Measurements from ENCODE around the gene RFWD3. TPM values are rescaled to one million over a fixed set of nuclear protein-coding genes. Genes with fewer than 3 reads are reported as not detected.
A peak's percentile ranks its signal among the peaks of the same experiment; 100 is the strongest.

The RFWD3 gene
- total RNA-seq, 1 donor from 2014 or later, result 26.1 TPM

DNA sequence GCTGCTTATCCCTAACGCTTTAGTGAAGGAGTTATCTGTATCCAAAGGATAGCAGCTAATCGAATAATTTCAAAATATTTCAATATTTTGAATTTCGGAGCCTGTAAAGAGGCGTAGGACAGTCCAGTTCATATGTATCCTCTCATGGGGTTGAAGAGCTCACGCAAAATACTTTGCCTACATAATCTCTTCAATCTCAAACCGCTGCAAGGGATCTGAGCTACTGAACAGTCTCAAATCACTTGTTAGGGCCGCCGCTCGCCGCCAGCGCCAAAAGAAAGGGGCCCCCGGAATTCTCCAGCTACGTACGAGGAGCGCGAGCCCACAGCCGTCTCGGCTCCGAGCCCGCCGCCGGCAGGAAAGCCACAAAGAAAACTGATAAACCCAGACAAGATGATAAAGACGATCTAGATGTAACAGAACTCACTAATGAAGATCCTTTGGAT is 601 bp upstream of the RFWD3 start:
- peak; percentile 7 for DNase-seq (ENCODE audit: low read depth)

DNA sequence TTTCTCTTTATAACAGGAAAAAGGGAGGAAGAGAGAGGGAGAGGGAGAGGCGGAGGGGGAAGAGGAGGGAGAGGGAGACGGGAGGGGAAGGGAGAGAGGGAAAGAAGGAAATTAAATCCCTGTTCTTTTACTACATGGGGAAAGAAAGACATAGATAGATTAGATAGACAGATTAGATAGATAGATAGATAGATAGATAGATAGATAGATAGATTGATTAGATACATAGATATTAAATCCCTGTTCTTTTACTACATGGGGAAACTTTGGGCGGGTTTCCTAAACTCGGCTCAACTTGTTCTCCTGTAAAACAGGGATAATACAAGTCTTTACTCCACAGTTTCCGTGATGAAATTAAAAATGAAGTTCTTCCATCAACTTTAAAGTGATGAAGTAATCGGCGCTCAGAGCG is 661 bp downstream of the RFWD3 start:
- no peak for DNase-seq (ENCODE audit: low read depth)

DNA sequence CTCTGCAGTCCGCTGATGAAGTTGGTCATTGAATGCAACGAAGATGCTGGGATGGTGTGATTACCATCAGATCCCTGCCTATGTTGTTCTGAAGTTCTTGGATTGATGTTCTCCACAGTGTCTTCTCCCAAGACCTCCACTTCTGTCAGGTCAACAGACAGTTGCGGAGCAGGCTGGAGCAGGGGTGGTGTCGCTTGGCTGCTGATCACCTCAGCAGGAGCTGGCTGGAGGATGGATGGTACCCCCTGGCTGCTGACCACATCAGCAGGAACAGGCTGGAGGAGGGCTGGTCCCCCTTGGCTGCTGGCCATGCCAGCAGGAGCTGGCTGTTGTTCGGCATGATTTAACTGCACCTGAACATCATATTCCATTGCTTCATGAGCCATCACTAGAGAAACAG is 5.6 kb downstream of the RFWD3 start:
- no peak for DNase-seq (ENCODE audit: low read depth)

DNA sequence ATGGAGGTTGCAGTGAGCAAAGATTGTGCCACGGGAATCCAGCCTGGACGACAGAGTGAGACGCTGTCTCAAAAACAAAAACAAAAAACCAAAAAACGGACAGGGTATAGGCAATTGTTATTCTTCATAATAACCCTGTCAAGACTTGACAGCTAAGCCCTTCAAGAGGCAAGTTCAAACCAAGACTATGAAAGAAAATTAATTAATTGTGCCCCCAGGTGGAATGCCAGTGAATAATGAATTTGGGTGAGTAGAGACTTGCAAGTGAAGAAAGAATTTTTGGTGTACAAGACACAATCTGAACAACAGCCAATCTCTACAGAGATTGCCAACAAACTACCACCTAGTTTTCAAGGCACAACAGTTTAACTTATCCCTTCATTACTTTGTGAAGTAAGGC is 6.3 kb downstream of the RFWD3 start:
- no peak for DNase-seq (ENCODE audit: low read depth)

DNA sequence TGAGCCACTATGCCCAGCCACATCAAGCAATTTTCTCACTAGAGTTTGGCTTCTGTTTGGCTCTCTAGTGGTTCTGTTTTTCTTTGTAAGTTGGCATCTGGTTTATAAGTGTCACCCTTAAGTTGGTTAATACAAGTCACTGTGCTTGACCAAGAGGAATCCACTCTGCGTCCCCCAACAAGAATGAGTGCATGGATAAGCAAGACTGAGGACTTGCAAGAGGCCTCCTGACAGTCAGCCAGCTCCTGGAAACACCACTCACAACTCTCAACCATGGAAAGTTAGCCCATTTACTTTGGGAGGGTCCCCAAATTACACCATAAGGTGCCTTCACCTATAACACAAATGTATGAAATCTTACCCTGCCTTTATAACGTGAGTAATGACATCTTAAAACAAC is 7.6 kb downstream of the RFWD3 start:
- DNase-seq (ENCODE audit: low read depth), result no peak

DNA sequence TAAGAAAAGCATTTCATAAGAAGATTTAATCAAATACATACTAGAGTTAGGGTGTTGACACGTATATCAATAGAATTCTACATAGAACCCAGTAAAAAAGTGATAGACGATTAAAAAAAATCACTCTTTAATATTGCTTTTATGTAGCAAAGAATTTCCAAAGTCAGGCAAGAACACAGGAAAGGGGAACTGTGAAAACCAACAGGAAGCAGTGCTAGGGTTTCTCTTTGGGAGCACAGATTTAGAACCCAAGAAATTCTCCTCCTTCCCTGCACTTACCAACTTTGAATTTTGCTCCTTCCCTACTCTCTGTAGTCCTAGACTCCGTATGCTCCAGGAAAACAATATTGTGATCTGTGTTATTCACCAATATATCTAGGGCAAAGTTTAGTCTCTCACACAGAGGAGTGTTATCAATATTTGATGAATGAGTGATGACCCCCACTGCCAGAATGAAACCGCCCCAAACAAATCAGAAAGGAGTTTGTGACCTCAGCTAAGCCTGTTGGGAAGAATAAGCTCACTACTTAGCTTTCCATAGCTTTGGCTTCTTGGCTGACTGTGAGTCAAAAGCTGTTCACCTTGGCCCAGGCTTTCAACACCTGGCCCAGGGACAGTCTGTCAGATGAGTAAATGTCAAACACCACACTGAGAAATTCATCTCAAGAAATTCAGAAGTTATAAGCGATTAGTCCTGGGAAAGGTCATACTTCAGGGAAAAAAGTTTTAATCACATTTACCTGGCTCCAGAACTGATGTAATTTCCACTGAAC is 8.6 kb downstream of the RFWD3 start:
- DNase-seq (ENCODE audit: low read depth), result no peak

DNA sequence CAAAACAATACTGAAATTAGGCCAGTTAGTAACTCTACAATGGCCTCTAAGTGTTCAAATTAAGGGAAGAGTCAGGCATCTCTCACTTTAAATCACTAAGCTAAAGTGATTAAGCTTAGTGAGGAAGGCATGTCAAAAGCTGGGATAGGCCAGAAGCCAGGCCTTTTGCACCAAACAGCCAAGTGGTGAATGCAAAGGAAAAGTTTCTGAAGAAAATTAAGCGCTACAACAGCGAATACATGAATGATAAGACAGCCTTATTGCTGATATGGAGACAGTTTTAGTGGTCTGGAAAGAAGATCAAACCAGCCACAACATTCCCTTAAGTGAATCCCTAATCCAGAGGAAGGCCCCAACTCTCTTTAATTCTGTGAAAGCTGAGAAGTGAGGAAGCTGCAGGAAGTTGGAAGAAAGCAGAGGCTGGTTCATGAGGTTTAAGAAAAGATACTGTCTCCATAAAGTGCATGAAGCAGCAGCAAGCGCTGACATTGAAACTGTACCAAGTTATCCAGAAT is 12.1 kb downstream of the RFWD3 start:
- DNase-seq (ENCODE audit: low read depth), result no peak

DNA sequence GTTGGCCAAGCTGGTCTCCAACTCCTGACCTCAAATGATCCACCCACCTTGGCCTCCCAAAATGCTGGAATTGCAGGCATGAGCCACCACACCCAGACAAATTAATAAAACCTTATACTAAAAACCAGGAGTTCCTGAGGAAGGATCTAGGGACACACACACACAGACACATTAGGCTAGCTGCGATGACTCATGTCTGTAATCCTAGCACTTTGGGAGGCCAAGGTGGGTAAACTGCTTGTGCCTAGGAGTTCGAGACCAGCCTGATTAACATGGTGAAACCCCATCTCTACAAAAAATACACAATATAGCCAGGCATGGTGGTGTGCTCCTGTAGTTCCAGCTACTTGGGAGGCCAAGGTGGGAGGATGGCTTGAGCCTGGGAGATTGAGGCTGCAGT is 13.8 kb downstream of the RFWD3 start:
- peak; percentile 16 for DNase-seq (ENCODE audit: low read depth)

DNA sequence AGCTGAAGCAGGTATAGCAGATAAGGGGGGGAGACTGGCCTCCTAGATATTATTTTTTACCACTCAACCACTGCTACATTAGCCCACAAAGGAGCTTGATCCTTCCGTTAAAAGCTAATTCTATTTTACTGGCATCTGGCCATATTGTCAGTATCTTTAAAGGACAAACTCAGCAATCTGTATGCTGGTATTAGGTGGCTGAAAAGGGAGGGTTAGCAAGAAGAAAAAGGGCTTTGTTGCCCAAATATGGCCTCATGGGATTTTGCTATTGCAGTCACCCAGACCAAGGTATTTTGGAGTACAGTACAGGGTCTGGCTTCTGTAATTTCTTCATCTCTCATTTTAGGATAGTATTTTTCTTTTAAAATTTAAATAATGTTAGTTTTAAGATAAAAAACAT is 14.4 kb downstream of the RFWD3 start:
- no peak for DNase-seq (ENCODE audit: low read depth)

DNA sequence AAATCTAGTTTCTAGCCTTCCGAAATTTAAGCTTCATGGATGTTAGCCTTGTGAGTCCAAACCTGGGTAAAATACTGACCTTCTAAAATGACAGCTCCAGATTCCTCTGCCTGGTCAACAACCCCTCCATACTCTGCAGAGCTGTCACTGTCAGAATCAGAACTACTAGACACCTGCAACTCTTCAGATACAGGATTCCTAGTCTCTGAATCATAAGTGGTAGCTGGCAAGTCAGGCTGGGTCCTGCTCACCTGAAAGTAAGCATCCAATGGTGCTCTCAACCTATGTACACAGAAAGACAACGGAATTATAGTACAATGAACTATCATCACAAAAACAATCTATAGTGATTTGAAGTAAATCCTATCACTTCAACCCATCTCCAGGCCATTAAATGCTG is 14.8 kb downstream of the RFWD3 start:
- no peak for DNase-seq (ENCODE audit: low read depth)

DNA sequence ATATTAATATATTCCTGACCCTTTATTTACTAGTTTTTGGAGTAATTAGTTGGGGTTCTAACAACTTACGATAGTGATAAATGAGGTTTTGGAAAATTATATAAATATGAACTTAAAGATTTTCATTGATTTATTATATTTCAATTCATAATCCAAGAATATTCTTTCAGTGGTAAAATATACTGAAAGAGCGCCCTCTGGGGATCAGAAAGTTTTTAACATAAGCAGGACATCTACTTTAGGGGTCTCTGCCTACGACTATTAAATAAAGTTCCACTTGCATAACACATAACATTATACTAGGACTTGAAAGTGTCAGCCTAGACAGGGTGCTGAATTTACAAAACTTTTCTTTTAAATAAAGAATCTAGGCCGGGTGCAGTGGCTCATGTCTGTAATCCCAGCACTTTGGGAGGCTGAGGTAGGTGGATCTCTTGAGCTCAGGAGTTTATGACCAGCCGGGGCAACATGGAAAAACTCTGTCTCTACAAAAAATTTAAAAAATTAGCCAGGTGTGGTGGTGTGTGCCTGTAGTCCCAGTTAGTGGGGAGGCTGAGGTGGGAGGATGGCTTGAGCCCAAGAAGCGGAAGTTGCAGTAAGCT is 15.6 kb downstream of the RFWD3 start:
- no peak for DNase-seq (ENCODE audit: low read depth)

DNA sequence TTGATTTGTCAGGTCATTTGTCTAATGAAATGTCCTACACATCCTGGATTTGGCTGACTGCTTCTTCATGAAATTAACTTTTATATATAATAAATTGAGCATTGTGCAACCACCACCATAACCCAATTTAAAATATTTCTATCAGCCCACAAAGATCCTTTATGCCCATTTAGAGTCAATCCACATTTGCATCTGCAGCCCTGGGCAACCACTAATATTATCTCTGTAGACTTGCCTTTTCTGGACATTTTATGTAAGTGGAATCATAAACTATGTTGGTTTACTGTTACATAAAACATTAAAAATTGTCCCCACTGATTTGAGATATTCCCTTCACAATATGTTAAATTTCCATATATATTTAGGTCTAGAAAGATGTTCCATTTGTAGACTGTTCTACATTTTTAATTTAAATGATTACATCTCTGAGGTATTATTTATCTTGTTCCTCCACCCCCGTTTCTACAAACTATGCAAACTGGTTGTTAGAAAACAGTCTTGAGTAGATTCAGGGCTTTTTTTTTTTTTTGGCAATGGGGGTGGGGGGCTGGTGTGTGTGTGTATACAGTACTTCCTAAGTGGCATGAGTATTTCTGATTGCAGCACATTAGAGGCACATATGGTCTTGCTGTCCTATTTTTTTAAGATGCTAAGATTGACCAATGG is 16.7 kb downstream of the RFWD3 start:
- DNase-seq (ENCODE audit: low read depth), result no peak

DNA sequence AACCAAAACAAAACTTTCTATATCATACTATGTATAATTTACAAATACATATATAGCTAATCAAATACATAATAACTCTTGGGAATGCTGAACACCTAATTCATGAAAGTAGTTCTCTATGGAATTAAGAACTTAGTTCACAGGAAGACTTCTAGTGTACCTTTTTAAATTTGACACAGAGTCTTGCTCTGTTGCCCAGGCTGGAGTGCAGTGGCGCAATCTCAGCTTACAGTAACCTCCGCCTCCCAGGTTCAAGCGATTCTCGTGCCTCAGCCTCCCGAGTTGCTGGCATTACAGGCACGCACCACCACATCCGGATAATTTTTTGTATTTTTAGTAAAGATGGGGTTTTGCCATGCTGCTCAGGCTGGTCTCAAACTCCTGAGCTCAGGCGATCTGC is 24.7 kb downstream of the RFWD3 start:
- DNase-seq (ENCODE audit: low read depth), result no peak

DNA sequence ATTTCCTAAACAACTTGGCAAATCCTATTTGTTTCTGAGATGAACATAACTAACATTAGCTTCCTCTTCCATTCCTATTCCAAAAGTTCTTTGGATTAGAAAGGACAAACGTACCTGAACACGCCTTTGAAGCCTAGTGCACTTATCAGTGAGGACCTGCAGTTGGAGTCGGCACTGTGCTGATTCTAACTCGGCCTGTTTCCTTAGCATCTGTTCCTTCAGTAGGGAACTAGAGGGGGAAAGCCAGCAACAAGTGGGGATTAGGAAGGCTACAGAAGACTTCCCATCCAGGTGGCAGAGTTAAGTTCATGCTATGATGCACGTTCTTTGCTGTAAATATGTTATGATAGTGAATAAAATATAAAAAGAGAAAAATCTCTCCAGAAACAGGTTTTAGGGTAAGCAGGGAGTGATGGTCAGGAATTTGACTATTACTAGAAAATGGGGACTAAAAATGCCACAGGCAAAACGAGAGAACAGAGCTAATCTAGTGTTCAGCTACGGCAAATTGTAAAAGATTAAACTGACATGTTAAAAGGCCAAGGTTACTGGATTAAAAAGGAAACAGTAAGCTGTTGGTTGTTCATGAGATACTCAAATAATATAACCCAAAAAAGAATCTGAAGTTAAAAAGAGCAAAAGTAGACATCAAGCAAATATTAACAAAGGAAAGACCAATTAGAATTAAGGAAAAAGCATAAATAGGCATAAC is 28.8 kb downstream of the RFWD3 start:
- DNase-seq (ENCODE audit: low read depth), result no peak

DNA sequence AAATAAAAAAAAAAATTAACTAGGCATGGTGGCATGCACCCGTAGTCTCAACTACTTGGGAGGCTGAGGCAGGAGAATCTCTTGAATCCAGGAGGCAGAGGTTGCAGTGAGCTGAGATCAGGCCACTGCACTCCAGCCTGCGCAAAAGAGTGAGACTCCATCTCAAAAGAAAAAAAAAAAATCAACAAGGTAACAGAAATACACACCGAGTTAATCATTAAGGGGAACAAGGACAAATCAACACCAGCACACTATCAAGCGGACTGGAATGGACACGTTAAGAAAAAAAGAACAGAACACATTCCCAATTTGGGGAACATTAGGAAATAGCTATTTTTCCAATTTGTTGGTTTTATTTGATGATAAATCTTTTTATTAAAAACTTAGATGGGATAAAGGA is 31.4 kb downstream of the RFWD3 start:
- peak; percentile 59 for DNase-seq (ENCODE audit: low read depth)

DNA sequence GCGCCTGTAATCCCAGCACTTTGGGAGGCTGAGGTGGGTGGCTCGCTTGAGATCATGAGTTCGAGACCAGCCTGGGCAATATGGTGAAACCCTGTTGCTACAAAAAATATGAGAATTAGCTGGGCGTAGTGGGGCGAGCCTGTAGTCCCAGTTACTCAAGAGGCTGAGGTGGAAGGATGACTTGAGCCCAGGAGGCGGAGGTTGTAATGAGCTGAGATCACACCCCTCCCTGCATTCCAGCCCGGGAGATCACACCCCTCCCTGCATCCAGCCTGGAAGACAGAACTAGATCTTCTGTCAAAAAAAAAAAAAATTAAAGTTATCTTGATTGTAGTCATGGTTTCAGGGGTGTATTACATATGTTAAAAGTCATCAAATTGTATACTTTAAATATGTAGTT is 33.0 kb downstream of the RFWD3 start:
- DNase-seq (ENCODE audit: low read depth), result no peak

DNA sequence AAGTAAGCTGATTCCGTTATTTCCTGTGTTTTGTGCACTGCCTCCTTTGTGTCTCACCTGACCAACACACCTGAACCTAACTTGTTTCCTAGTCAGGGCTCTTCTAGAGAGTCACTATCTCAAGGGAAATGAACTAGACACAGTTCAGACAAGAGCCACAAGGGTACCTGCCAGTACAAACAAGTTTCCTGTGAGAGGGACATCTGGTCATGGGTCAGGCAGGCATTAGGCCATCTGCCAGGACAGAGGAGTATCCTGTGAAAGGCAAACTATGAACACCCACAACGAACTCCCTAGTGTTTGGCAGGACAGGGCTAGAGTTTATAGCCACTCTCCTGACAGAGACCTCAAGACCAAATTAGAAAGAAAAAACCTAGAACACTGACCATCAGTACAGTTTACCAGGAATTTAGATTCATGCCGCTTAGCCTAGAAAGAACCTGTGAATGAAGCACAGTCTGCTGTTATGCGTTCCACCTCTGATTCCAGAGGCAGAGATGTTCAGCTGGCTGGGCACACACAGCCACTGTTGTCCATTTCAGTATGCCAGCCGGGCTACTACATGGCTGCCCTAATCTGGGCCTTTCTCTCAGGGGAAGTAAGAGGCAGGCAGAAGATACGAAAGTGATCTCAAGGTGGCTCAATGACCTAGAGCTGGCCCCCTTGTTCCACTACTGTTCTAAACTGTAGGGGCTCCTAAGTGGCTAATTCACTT is 39.0 kb downstream of the RFWD3 start:
- DNase-seq (ENCODE audit: low read depth), result peak; percentile 30

DNA sequence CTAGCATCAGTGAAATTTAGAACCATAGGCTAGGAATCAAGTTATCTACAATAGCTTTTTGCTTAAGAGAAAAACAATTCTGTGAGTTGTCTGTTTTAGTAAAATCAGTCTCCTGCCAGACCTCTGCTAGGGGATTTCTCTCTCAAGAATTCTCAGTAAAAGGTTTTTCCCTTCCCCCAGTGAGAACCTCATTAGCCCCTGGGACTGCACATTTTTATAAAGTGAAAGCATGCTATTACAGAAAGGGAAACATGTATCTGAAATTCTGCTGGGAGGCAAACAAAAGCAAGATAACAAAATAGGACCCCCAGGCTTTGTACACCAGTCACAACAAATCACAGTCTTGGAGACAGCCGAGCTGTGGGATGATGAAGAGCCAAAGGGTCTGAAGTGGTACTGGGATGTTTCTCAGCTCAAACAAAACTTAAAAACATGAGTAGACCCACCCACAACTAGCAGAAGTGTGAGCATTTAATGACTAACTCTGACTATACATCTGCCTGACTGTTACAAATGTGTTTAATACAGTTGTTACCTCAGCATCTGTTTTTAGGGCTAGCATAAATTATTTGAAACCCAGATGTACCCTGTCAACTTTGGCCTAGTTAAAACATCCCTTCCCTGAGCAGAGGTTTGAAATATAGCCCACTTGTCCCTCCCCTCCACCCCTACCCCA is 39.8 kb downstream of the RFWD3 start:
- no peak for DNase-seq (ENCODE audit: low read depth)

DNA sequence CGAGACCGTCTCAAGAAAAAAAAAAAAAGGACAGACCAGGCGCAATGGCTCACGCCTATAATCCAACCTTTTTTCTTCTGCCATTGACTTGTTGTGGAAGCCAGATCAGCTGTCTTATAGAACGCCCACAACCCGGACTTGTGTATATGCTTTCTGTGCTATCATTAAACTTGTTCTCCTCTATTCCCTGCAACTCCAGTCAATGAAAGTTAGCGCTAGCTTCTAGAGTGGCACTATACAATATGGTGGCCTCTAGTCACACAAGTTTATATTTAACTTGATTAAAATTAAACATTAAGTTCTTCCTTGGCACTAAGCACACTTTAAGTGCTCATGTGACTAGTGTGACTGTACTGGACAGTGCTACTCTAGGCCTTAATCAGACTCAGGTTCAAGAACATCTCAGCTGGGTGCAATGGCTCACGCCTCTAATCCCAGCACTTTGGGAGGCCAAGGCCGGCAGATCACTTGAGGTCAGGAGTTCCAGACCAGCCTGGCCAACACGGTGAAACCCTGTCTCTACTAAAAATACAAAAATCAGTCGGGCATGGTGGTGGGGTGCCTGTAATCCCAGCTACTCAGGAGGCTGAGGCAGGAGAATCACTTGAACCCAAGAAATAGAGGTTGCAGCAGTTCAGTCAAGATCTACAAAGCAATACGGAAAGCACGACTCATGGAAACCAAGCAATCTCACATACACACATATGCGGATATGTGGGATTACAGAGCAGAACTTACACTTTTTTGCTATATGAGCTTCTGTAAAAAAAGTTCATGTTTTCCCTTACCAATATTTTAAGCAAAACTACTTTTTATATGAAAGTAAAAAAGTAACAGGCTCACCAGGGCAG is 41.0 kb downstream of the RFWD3 start:
- peak; percentile 90 for DNase-seq (ENCODE audit: low read depth)

DNA sequence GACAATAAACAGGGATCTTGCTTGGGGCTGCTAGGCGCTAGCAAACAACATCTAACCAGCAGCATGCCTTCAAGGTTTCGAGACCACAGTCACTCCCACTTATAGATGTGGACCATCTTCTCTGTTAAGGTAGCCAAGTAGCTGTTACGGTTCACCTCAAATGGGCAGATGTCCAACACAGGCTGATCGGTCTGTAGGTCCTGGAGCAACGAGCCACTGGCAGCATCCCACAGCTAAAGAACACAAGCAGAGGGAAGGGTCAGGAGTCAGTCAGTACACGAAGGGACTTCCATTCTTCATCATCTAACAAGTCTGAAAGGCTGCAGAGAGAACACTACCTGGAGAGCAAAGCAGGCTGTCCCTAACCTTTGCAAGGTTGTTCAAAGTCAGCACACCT is 42.8 kb downstream of the RFWD3 start:
- peak; percentile 15 for DNase-seq (ENCODE audit: low read depth)

Data from renal cortical epithelial cell (primary cell).